GM21528 (cell line): ENCODE results near the gene CLEC4E.
A peak's percentile ranks its signal among the peaks of the same experiment; 100 is the strongest.
"Not testable (repeated sequence)": the region's sequence is repeated elsewhere in the genome, so short reads cannot be mapped to it uniquely, and the experiment has no call there.

ENCODE experiments used
- ATAC-seq: cut with Tn5 transposase; IDR thresholded peaks from one replicate; pipeline ENCODE4 v1.9.1; 2021; ENCODE audit warnings: mild to moderate bottlenecking, moderate library complexity; ENCODE audit not compliant: unreplicated experiment, low FRiP score

CLEC4E gene

GRCh38 chr12:8544295-8544694 is 3.6 kb upstream of the CLEC4E start:
- no peak for ATAC-seq

- ATAC-seq, result no peak
These were observed 857 bp upstream of the CLEC4E start for GRCh38 chr12:8541562-8541961.

GRCh38 chr12:8537820-8538219 is 2.9 kb downstream of the CLEC4E start:
- ATAC-seq, result not testable (repeated sequence)

GRCh38 chr12:8532045-8532444 is 8.7 kb downstream of the CLEC4E start:
- no peak for ATAC-seq

- no peak for ATAC-seq
These were observed 13.2 kb downstream of the CLEC4E start for GRCh38 chr12:8527250-8528130.

- no peak for ATAC-seq
These were observed 21.5 kb downstream of the CLEC4E start for GRCh38 chr12:8519171-8519570.

GRCh38 chr12:8517971-8518370 is 22.7 kb downstream of the CLEC4E start:
- ATAC-seq, result no peak

GRCh38 chr12:8513256-8513655 is 27.4 kb downstream of the CLEC4E start, which contains the start of gene CLEC4D:
CLEC4D (plus strand) TSS chr12:8513503; CDS start chr12:8513733, 230 bp downstream.
- no peak for ATAC-seq

- ATAC-seq, result no peak
These were observed 31.5 kb downstream of the CLEC4E start for GRCh38 chr12:8508910-8509841.

GRCh38 chr12:8508223-8508622 is 32.5 kb downstream of the CLEC4E start:
- no peak for ATAC-seq

- no peak for ATAC-seq
These were observed 33.1 kb downstream of the CLEC4E start for GRCh38 chr12:8507596-8507995.

- no peak for ATAC-seq
These were observed 36.4 kb downstream of the CLEC4E start for GRCh38 chr12:8504351-8504750.

- ATAC-seq, result no peak
These were observed 39.0 kb downstream of the CLEC4E start for GRCh38 chr12:8501720-8502119.

- ATAC-seq, result no peak
These were observed 41.1 kb downstream of the CLEC4E start for GRCh38 chr12:8499616-8500015.

GRCh38 chr12:8496074-8496473 is 44.6 kb downstream of the CLEC4E start:
- ATAC-seq, result not testable (repeated sequence)

- not testable (repeated sequence) for ATAC-seq
These were observed 45.0 kb downstream of the CLEC4E start for GRCh38 chr12:8495671-8496070.

GRCh38 chr12:8493084-8493483 is 47.6 kb downstream of the CLEC4E start:
- peak; percentile 95 for ATAC-seq

- ATAC-seq, result no peak
These were observed 48.8 kb downstream of the CLEC4E start for GRCh38 chr12:8491646-8492530.
